ENCODE data around the gene LGR4.
A peak's percentile ranks its signal among the peaks of the same experiment; 100 is the strongest.

LGR4 gene

DNA sequence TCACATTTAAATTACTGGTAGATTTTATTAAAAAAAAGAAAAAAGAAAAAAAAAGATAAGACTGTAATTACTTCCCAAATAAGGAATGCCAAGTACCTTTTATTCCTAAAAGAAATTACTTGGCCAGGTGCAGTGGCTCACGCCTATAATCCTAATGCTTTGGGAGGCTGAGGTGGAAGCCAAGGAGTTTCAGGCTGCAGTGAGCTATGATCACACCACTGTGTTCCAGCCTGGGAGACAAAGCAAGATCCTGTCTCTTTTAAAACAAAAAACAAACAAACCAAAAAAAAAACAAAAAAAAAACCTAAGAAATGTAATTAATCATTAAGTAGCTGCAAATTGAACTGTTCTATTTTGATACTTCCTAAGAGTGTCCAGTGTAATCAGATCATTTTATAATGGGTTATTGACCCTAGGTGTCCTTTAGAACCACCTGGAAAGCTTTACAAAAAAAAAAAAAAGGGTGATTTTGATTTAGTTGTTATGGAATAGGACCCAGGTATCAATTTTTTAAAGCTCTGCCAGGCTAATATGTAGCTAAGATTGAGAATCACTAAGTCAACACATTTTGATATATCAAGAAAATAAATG is 23.2 kb upstream of the LGR4 start:
- in situ Hi-C loops (cut with HindIII; ENCODE audit: low pct_ligation_motif_present, low pct_unique_long_range_greater_than_20kb, low sequenced_read_pairs) = loop anchor here (25.0 kb wide), 1 partner anchor 309 kb away; no protein-coding TSS in a partner anchor
- DNase-seq = no peak

DNA sequence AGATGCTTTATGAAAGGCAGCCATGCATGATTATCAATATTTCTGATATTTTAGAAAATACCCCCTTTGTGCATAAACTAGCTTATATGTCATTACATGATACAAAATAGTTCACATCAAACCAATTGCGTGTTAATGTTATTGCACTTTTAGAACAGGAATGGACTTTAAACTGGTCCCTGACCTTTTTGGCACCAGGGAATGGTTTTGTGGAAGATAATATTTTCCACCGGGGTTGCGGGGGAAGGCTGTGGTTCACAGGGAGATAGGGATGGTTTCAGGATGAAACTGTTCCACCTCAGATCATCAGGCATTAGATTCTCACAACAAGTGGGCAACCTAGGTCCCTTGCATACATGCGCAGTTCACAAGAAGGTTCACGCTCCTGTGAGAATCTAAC is 16.5 kb upstream of the LGR4 start:
- no peak for DNase-seq
- in situ Hi-C loops (cut with HindIII; ENCODE audit: low pct_ligation_motif_present, low pct_unique_long_range_greater_than_20kb, low sequenced_read_pairs) = loop anchor here (25.0 kb wide), 1 partner anchor 302 kb away; no protein-coding TSS in a partner anchor

DNA sequence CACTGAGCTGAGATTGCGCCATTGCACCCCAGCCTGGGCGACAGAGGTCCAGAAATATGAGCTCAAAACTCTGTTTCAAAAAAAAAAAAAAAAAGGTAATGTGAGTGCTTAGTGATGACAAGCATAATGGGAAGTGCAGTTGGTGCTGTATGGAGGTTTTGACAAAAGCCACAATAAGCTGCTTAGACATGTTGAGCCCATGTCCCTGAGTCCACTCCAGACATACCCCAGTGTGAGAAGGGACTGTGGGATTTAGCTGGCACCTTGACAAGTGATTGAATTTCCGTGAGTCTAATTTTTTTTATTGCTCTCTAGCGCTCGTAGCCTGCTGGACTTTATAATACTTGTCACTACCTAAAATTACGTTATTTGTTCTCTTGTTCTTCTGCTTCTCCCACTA is 15.1 kb upstream of the LGR4 start:
- in situ Hi-C loops (cut with HindIII; ENCODE audit: low pct_ligation_motif_present, low pct_unique_long_range_greater_than_20kb, low sequenced_read_pairs) = loop anchor here (25.0 kb wide), 1 partner anchor 300 kb away; no protein-coding TSS in a partner anchor
- DNase-seq = no peak

DNA sequence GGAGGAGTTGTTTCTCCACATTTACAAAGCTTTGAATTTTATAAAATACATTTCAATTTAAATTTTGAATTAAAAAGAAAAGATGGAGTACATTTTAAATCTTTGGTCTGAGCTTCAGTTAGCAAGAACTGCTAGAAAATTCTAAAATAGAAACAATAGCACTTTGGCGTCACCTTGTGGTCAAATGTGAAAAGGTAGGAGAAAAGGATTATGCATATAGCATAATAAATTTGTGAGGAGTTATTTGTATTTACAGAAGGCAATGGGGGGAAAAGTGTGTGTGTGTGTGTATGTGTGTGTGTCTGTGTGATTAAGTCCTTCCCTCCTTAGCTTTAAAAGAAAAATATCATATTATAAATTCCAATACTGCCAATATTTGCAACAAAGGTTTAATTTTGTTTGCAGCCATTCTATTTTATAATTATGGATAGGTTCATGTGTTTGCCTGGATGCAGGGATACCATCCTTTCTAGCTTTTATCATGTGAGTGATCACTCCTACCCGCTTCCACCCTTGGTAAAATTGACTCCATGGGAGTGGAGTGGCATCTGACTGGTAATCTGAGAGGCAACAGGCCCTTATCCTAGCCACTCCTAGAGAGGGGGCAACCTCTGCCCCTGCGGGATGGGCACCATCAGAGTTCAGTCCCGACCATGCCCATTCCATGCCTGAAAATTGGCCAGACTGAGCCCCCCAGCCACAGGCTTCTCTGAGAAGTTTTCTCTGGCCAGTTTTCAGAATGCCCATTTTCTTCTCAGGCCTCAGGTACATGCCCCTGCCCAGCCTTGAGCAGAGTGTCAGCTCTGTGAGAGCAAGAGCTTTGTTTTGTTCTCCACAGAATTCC is 13.6 kb upstream of the LGR4 start:
- in situ Hi-C loops (cut with HindIII; ENCODE audit: low pct_ligation_motif_present, low pct_unique_long_range_greater_than_20kb, low sequenced_read_pairs) = loop anchor here (25.0 kb wide), 1 partner anchor 299 kb away; no protein-coding TSS in a partner anchor
- peak; percentile 65 for DNase-seq

DNA sequence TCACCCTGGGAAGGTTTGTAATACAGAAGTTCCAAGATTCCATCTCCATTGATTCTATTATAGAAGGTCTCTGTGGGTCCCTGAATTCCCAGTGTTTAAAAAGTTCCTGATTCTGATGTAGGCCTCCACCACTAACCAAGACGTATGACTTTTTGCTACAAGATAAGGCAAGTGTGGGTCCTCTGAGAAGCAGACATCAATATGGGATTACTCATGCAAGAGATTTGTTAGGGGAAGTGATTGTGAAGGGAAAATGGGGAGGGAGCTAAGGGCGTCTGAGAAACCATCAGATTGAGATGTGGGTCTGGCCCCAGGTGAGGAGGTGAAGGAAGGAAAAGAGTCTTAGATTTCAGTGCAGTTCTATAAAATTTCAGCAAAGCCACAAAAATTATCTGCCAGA is 10.2 kb upstream of the LGR4 start:
- in situ Hi-C loops (cut with HindIII; ENCODE audit: low pct_ligation_motif_present, low pct_unique_long_range_greater_than_20kb, low sequenced_read_pairs) = loop anchor here (25.0 kb wide), 1 partner anchor 295 kb away; no protein-coding TSS in a partner anchor
- no peak for DNase-seq

DNA sequence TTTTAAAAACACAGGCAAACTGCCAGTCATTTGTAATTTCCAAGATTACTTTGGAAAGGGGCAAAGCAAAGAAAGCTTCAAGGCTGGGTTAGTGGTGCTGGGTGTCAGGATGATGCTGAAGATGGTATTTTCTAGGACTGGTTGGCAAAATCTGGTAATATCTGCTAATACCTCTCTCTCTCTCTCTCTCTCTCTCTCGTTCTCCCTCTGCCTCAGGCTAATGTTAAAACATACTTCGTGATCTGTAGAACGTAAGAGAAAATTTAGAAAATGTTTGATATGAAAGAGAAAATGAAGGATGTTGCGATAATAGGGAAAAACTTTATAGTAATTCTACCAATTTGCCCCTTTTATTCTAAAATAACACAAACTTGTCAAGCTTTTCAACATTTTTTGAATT is 9.4 kb upstream of the LGR4 start:
- no peak for DNase-seq
- in situ Hi-C loops (cut with HindIII; ENCODE audit: low pct_ligation_motif_present, low pct_unique_long_range_greater_than_20kb, low sequenced_read_pairs) = loop anchor here (25.0 kb wide), 1 partner anchor 295 kb away; no protein-coding TSS in a partner anchor

DNA sequence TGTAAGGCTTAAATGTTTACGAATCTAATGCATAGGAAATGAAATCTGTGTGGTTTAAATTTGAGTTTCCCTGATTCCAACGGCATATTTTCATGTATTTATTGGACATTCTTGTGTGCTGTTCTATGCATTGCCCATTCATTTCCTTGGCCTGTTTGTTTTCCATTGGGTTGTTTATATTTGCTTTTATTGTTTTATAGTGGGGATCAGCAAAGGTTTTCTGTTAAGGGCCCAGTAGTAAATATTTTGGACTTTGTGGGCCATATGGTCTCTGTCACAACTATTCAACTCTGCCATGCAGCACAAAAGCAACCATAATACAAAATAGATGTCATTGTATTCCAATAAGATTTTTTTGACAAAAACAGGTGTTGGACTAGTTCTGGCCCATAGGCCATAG is 5.2 kb upstream of the LGR4 start:
- no peak for DNase-seq
- in situ Hi-C loops (cut with HindIII; ENCODE audit: low pct_ligation_motif_present, low pct_unique_long_range_greater_than_20kb, low sequenced_read_pairs) = loop anchor here (25.0 kb wide), 1 partner anchor 291 kb away; no protein-coding TSS in a partner anchor

DNA sequence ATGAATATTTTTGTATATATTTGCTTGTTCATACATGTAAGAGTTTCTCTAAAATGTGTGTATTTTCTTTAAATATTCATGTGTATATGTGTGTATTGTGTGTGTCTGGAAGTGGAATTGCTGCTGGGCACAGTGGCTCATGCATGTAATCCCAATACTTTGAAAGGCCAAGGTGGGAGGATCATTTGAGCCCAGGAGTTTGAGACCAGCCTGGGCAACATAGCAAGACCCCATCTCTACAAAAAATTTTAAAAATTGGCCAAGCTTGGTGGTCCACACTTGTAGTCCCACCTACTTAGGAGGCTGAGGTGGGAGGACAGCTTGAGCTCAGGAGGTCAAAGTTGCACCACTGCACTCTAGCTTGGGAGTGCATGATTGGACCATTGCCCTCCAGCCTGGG is 4.7 kb upstream of the LGR4 start:
- in situ Hi-C loops (cut with HindIII; ENCODE audit: low pct_ligation_motif_present, low pct_unique_long_range_greater_than_20kb, low sequenced_read_pairs) = loop anchor here (25.0 kb wide), 1 partner anchor 290 kb away; no protein-coding TSS in a partner anchor
- no peak for DNase-seq

DNA sequence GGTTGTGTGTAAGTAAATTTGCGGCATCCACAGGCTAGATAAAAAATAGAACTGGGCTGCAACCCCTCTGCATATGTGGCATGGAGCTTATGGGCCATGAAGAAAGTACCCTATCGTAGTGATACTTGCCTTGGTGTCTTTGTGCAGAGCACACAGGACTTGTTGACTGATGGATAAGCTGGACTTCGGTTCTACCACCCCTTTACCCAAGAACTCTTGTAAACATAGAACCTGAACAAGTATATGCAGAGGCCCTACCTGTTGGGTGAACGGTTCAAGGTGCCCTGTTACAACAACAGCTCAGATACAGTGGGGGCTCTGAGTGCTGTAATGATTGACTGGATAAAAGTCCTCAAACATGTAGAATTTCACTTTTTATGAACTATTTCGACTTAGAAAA is 3.0 kb upstream of the LGR4 start:
- no peak for DNase-seq
- in situ Hi-C loops (cut with HindIII; ENCODE audit: low pct_ligation_motif_present, low pct_unique_long_range_greater_than_20kb, low sequenced_read_pairs) = loop anchor here (25.0 kb wide), 1 partner anchor 288 kb away; no protein-coding TSS in a partner anchor

DNA sequence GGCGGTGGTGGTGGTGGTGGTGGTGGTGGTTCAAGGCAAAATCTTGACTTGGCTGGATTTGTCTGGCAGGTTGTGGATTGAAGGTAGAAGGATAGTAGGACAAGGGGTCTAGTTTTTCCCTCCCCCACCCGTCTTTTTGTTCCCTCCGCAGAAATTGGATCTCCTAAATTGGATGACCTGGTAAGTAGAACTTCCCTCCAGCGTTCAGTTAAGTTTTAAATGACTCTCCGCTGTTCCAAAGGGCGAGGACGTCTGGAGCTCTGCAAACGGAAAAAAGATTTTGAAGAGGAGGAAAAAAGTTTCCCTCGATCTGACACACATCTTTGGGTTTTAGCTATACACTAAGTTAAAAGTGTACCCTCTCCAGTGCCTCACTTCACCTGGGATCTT is 422 bp upstream of the LGR4 start:
- in situ Hi-C loops (cut with HindIII; ENCODE audit: low pct_ligation_motif_present, low pct_unique_long_range_greater_than_20kb, low sequenced_read_pairs) = no loop called here
- DNase-seq = peak; percentile 25

DNA sequence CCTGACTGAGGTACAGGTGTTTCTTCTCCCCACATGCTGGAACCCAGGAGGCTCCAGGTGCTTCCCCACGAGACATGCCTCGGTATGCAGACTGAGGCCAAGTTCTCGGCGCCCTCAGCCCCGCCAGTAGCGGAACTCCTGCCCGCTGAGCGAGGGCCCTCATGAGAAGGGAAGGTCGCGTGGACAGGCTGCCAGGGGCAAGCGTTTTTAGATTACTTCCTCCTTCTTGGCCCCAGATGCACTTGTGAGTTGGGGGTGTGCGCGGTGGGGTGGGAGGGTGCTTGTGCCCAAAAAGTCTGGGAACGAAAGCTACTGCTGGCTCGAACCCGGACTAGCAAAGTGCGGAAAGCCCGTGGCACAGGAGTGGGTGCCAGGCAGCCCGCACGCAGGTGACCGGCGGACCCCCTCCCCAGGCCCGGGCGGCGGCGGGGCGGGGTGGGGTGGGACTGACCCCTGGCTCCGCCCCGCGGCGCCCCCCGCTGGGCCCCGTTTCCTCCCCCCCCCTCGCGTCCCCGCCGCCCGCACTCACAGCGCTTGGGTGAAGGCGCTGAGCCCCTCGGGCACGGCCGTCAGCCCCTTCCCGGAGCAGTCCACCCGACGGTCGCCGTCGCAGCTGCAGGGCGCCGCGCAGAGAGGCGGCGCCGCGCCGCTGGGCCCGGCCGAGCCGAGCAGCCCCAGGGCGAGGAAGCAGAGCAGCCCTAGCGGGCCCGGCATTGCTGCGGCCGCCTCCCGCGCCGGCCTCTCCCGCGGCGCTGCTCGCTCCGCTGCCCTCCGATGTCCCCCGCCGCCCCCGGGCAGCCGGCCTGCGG is 797 bp downstream of the LGR4 start:
- DNase-seq = peak; percentile 41
- in situ Hi-C loops (cut with HindIII; ENCODE audit: low pct_ligation_motif_present, low pct_unique_long_range_greater_than_20kb, low sequenced_read_pairs) = no loop called here

DNA sequence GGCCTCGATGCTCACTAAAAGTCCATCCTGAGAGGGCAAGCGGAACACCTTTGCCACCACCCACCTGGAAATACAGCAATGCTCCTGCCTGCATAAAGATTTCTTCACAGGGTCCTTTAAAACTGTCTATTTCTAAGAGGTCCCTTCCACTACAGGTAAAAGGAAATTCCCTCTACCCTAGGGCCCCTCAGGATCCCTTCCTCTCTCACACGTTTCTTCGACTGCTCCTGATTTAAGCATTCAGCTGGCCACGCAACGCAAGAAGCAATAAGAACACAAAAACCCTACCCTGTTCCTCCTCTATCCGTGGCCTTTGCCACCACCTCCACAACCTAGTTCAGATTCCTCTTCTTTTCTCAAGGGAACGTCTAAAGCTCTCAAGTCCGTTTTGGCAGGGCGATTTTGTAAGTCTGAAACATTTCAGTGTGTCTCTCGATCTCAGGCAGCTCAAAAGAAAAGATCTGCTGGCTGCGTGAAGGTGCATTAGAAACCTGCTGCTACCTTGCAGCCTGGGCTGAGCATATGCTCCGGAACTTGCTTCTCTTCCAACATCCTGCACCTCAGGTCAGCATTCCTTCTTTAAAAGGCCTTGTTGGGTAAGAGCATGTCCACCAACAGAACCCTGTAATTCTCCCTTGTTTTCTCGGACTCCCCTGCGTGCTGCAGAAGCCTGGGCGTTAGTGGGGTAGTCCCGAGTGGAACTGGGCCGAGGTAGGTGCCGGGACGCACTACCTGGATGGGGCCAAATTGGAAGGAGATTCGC is 1.6 kb downstream of the LGR4 start:
- in situ Hi-C loops (cut with HindIII; ENCODE audit: low pct_ligation_motif_present, low pct_unique_long_range_greater_than_20kb, low sequenced_read_pairs) = no loop called here
- peak; percentile 25 for DNase-seq

DNA sequence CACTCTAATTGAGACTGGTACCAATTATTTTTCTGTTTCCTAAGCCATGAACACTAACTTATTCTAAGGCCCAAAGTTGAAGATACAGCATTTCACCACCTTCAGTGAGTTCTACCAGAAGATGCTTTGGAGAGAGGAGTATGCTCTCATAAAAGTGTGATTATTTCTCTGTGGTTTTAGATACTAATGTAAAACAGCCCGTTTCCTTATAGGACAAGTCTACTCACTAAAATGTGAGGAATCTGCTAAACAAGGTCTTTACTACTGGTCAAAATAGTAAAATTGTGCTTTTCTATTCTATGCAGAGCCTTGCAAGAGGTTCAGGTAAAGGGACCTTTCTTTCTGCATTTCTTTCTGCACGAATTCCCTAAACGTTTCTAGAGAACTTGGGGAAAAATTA is 2.4 kb downstream of the LGR4 start:
- in situ Hi-C loops (cut with HindIII; ENCODE audit: low pct_ligation_motif_present, low pct_unique_long_range_greater_than_20kb, low sequenced_read_pairs) = no loop called here
- DNase-seq = no peak

DNA sequence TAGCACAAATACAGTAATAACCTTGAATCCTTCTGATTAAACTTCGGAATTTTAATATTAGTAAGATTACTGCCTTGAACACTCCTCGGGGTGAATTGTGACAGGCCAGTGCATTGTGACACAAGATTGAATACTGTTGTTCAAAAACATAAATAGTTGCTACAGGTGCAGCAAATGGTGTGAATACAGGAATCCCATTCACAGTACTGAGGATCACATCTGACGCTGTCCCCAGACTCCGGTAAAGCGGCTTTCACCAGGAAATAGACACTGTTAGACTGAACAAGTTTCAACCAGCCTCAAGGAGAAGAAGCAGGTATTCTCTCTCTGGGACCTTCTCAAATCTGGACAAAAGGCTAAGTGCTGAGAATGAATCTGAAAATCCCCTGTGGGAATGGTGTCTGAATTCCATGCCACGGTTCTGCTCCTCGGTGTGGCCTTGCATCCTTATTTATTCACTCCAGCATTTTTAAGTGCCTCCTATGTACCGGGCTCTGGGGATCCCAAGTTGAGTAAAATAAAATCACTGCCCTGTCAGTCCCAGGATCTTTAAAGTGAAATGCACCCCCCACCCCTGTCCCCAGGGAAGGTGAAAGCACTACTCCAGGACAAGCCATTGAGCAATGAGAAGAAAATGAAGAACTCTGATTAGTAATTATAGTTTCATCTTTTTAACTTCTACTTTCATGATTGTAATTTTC is 3.4 kb downstream of the LGR4 start:
- in situ Hi-C loops (cut with HindIII; ENCODE audit: low pct_ligation_motif_present, low pct_unique_long_range_greater_than_20kb, low sequenced_read_pairs) = no loop called here
- DNase-seq = no peak

DNA sequence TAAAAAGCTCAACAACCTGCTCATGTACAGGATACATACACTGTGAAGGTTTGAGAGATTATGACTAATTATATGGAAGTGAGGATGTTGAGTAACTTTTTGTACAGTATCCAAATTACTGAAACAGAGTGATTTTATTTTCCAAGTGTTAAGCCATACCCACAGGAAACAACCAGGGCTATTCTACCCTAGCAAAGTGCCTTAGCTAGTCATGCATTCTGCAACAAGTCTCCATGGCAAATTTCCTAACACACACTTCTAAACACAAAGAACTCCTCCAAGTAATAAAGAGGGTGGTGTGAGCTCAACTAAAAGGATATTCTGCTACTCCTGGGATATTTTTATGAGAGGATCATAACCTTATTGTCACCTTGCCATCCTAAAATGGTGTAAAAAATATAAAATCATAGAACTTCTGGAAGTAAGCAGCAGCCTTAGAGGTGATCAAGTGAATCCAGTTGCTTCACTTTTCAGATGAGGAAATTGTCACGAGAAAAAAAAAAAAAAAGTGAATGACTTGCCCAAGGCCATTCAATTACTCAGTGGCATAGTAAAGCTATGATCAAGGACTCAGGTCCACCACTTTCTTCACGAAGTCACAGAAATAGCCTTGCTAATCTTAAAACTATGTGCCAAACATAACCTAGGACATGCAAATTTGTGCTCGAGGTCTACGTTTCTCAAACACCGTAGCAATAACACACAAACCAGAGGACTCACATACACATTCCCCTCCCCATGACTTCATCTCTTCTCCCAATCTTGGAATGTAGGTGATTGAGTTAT is 4.2 kb downstream of the LGR4 start:
- in situ Hi-C loops (cut with HindIII; ENCODE audit: low pct_ligation_motif_present, low pct_unique_long_range_greater_than_20kb, low sequenced_read_pairs) = no loop called here
- peak; percentile 72 for DNase-seq

DNA sequence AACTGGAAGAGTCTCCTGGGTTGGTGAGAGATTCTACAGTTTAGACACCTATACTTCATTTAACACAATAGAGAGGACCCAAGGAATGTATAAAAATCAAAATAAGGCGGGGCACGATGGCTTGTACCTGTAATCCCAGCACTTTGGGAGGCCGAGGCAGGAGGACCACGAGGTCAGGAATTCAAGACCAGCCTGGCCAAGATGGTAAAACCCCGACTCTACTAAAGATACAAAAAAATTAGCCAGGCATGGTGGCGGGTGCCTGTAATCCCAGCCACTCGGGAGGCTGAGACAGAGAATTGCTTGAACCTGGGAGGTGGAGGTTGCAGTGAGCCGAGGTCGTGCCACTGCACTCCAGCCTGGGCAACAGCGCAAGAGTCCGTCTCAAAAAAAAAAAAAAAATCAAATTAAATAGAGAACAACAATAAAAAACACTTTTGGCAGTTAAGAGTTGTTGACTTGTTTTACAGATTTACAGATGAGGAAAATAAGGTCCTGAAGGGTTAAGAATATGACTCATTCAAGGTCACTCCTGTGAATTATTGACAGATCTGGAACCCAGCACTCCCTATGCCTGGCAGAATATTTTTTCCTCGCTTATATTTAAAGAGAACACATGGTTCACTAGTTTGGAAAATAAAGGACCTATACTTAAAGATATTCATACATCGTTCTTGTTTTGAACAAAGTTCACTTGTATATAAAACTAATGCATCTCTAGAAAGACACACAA is 5.2 kb downstream of the LGR4 start:
- in situ Hi-C loops (cut with HindIII; ENCODE audit: low pct_ligation_motif_present, low pct_unique_long_range_greater_than_20kb, low sequenced_read_pairs) = no loop called here
- peak; percentile 57 for DNase-seq

All from ACHN (cell line).